Fibroblast of the conjunctiva (primary cell): ENCODE measurements around the gene HADH.
"Not testable (repeated sequence)": the region's sequence is repeated elsewhere in the genome, so short reads cannot be mapped to it uniquely, and the experiment has no call there.

ENCODE experiments used
- DNase-seq: peaks from one replicate; pipeline ENCODE4 v3.0.0-alpha.2; 2010; ENCODE audit warnings: low read depth

HADH gene

DNA sequence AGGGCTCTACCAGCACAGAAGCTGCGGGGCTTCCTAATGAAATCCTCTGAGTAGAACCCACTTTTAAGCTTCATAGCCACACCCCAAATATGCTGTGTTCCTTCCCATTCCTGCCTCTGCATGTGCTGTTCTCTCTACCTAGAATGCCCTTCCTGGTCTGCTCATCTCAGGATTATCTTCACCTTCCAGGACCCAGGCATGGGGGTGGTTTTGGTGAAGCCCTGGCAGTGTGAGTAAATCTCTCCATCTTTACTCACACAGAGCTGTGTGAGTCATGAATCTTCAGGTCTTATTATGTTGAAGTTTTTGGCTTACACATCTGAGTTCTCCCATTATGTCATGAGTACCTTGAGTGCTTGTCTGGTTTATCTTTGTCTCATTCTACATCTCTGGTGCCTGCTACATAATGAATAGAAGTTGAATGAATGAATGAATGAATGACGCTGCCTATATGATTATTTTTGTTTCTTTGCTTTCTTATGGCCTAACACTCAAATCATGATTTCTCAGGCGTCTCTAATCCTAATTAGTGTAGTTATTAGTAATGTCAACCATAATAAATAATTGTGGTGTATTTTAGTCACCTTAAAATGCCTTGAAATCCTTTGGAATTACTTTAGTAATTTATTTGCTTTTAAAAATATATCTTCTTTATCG lies 41.9 kb downstream of the HADH start:
- DNase-seq, result no peak

DNA sequence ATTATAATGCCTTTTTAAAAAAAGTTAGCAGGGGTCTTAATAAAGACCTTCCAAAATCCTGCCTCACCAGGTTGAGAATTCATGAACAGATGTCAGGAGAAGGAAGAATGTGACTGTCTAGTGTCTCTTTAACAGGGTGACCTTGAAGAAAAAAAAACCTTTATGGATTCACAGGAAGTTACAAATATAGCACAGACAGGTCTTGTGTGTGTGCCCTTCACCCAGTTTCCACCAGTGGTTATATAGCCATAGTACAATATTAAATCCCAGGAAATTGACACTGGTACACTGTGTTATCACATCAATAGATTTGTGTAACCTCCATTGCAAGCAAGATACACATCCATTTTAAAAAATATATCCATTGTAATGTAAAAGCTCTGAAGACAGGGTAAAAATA lies 43.7 kb downstream of the HADH start:
- no peak for DNase-seq

DNA sequence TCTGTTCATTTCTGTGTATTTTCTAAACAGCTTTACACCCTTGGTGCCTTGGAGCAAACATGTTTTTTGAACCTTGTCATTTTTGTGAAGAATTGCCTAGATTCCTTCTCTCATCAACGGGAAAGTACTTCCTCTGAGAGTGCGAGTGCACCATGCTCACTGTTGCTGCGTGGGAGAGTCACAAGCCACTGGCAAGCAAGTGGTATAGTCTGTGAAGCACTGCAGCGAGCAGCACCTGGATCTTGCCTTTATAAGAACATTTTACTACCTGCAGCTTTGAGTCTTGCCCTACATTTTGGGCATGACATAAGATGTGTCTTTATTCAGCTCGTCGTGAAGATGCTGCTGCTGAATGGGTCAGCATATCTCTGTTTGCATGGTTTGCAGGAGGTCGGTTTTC lies 44.9 kb downstream of the HADH start:
- DNase-seq, result no peak

DNA sequence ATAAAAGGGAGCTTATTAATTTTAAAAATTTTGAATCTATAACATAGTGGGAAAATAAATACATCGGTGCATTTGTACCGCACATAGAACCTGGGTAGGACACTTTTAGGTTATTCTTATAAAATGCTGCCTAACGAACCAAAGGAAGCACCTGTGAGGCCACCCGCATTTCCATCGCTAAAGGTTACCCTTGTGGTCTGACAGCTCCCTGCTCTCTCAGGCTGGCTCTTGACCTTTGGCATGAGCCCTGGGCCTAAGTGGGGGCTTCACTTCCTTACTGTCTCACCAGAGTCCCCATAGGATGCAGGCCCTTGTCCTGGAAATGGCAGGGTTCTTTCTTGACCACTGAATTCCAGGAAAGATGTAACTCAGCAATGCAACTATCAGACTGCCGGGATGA lies 46.0 kb downstream of the HADH start:
- no peak for DNase-seq

DNA sequence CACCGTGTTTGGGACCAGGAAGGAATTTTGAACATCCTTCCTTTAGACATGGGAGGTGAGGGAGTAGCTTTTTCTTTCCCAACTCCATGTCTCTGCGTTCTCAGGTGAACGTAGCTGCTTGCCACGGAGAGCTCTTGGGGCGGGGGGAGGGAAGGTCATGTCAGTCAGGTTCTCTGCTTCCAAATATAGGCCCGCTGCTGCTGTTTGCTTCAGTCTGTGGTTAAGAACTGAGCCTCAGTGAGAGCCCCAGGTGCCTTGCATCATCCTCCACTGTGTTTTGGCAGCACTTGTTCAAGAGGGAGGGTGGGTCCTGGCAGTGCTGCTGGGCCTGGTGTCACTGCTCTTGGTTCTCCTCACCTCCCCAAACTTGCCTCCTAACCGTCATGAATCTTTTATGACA lies 46.5 kb downstream of the HADH start:
- DNase-seq, result no peak

DNA sequence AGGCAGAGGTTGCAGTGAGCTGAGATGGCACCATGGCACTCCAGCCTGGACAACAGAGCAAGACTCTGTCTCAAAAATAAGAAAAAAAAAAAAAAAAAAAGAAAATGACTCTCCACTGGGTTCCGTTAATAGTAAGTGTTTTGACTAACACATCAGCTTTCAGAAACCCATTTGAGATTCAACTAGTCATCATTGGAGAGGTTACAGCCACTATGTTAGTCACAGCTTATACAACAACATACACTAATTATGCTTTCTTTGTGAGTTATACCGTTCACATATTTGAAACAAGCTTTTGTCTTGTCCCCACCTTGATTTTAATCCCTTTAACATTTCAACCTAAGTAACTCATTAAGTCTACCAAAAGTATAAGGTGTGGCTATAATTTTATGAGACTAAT lies 48.2 kb downstream of the HADH start:
- DNase-seq, result no peak

DNA sequence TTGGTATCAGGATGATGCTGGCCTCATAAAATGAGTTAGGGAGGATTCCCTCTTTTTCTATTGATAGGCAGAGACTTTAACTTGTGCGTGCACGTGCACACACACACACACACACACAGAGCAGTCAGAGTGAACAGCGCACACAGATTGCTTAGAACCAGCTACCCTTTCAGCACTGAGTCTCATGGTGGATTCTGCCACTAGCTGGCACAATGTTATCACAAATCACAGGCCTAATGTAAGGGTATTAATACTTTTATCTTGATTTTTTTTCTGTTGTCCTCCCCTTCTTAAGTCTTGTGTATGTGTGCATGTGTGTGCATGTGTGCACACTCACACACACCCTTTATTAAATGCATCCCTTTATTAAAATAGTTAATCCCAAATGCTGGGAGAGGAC lies 53.2 kb downstream of the HADH start:
- no peak for DNase-seq

DNA sequence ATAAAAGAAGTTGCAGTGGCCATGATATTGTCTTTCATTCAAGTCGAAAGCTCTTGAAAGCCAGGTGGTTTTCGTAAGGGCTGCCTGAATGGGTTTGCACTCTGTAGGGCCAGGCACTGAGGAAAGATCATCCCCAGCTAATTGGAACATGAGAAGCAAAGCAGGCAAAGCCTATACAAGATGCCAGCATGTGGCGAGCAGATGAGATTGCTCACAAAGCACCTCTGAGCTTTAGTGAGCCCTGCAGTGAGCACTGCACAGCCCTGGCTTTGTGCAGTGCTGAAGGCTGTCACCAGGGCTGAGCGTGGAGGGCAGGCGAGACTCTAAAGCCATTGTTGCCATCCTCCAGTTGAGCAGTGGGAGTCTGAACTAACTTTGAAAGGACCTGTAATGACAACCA lies 53.8 kb downstream of the HADH start:
- DNase-seq, result no peak

DNA sequence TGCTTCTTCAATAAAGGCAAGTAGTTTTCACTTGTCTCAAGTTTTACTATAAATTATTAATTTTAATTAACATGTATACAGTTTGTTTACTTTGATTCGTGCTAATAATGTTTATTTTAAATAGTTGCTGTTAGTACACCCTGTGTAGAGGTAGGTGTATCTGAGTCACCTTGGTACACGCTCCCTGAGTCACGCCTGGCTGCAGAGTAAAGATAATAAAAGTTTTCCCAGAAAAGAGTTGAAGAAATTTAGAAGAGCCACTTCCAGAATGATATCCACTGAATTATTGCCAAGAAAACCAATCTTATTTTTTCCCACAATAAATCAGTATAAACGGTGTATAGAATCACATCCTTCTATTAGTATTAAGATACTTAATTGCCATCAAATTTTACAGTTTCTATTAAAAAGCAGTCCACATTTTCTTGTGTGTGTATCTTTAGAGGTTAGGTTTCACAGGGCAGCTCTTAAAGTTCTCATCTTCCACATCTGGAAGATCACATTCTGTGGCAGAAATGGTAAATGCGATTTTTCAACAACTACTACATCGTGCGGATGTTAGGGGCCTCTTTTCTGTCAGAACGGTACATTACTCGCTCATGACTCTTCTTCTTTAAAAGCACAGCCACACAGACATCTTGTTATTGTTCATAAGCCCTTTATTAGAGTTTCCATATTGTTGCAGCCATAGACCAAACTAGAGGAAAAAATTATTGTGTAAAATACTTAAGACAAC lies 55.4 kb downstream of the HADH start:
- no peak for DNase-seq

DNA sequence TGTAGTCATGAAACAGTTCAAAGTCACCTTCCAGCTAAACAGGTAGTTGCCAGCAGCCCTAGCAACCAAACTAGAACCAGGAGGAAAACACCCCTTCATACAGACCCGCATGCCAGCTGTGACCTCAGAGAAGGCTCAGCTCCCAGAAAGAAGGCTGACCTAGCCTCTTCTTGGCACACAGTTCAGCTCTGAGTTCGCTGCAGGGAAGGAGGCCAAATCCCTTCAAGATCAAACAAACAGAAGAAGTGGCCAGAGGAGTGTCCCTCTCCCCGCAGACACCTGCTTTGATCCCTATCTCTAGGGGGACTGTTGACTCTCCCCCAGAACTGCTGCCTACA lies 56.0 kb downstream of the HADH start:
- peak; percentile 14 for DNase-seq

DNA sequence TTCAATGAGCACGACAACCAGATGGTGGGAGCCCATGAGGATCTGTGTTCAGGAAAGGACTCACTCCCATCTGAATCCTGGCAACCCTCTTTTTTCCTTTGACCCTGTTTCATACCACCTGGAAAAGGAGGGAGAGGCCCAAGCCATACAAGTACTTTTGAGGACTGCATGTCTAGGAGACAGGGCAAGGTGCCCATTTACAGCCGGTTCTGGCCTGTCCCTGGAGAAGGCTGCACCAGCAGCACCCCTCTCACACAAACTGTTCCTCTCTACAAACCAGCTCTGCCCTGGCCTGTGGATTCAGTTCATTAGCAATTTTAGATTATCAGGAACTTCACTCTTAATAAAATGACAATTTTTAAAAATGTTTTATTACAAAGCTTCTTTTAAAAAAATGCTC lies 57.5 kb downstream of the HADH start:
- DNase-seq, result no peak

DNA sequence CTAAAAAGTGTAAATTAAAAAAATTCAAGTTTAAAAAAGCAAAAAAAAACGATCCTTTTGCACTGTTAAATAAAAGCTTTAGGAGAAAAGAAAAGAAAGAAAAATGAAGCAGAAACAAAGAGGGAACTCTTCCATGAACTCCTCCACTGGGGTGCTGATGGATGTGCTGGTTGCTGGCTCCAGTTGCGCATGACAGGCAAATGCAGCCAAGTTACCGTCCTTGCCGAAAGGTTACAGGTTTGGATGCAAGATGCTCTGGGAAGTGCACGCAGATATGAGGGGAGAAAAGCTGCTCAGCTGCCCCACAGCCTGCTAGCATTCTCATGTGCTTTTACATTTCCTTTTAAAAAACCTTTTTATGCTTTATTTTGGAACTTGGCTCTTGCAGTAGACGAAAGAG lies 58.5 kb downstream of the HADH start:
- DNase-seq, result no peak

DNA sequence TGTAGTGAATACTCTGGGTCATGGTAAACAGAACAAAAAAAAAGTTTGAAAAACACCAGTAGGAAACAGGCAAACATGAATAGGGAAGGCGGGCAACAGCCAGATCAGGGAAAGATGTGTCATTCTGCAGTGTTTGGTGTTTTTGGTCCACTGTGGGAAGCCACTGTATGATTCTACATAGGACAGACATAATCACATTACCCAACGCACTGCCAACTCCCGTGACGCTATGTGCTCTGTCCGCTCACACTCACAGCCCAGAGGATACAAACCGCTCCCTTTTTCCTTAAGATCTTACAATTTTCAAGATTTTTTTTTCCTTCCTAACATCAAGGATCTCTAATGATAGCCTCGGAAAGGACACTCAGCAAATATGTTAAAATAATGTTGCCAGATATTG lies 59.3 kb downstream of the HADH start:
- no peak for DNase-seq

DNA sequence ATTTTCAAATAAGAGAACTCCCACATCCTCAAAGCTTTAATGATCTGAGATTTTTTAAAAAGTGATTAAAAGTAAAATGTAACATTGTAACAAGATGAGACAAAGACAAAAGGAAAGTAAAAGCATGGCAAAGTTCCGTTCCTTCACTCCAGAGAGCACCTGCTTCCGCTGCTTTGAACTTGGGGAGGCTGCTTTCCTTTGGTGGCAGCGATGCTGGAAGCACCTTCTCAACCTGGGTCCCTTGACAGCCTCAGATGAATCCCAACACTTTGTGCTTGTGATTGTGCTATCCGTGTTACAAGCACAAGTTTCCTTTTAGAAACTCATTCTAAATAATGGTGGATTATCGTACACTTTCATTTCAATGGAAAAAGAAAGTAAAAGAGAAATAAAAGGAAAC lies 59.7 kb downstream of the HADH start:
- DNase-seq, result no peak

DNA sequence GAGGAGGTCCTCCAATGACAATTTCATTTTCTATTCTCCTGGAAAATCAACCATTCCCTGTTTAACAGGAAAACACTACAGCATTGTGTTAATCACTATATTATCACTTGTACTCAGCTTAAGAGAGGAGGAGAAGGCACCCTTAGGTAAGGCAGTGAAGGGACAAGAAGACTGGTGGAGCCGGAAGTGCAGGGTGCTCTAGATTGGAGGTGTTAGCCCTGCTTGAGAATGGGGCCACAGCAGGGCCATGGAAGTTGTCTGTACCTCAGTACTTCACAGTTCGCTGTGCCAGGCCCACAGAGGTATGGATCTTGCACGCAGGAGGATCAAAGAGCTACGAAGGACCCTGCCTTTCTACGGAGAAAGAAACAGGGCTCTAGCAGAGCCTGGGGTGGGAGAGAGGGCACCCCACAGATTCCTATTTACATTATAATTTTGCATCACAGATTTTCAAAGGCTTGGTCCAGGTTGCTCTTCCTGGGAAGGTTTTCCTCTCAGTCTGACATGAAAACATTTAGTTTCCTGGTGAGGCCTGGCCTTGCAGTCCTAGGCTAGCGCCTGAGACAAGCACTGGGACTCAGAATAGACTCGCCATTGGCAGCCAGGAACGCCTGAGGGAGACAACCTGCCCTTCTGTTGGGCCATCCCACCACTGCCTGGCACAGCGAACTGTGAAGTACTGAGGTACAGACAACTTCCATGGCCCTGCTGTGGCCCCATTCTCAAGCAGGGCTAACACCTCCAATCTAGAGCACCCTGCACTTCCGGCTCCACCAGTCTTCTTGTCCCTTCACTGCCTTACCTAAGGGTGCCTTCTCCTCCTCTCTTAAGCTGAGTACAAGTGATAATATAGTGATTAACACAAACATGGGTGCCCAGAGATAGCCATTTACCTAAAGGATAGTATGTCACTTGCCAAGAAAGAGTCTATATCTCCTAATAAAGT lies 60.8 kb downstream of the HADH start:
- not testable (repeated sequence) for DNase-seq

DNA sequence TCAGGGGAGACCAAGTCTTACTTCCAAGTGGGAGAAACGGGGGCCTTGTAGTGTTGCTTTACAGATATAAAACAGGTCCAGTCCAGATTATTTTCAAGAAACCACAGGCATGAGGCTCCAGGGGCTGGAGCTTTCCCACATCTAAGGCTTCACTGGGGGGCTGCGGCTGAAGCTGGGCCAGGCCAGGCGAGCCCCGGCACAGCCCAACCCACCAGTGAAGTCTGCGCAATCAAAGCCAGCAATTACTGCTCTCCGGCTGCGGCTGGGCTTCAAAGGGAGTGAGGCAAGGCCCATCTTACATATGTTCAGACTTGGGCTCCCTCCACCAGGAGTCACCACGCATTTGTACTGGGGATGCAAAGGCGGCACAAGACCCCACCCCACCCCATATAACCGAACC lies 61.7 kb downstream of the HADH start:
- no peak for DNase-seq

DNA sequence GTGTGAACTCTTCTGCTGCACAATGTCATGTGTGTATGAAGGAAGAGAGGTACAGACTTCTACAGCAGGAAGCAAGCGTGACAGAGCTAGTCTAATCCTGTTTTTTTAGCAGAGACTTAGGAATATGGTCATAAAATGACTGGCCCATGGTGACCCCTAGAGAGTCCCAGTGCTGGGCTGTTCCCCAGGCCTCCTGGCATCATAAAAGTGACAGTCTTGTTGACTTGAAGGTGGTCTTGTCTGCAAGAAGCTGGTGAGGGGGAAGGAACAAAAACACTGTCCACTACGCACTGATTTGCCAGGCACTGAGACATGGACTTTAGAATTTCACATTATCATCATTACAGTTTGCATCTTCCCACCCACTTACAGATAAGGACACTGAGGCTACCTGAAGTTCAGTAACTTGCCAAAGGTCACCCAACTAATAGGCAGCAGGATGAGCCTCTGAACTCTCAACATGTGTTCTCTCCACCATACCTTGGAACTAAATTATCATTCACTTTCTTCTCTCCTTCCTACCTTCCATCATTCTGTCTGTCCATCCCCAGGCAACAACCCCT lies 63.0 kb downstream of the HADH start:
- no peak for DNase-seq

DNA sequence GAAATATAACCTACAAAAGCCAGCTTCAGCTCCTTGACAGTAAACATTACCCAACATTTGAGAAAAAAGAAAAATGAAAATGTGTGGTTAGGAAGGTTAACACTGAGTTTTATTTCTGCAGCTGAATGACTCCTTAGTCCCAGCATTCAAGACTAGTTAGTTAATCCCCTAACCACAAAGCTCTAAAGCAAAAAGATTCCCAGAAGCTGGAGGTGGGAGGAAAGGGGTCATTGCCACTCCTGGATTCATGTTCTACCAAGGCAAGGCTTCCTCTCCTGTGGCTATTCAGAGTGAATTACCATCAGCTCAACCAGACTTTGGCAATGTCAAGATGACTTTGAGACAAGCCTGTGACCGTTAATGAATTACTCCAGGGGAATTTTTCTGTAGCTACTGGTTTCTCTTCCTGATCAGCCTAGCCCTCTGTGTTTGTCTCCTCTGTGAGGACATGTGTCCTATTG lies 63.6 kb downstream of the HADH start:
- no peak for DNase-seq

DNA sequence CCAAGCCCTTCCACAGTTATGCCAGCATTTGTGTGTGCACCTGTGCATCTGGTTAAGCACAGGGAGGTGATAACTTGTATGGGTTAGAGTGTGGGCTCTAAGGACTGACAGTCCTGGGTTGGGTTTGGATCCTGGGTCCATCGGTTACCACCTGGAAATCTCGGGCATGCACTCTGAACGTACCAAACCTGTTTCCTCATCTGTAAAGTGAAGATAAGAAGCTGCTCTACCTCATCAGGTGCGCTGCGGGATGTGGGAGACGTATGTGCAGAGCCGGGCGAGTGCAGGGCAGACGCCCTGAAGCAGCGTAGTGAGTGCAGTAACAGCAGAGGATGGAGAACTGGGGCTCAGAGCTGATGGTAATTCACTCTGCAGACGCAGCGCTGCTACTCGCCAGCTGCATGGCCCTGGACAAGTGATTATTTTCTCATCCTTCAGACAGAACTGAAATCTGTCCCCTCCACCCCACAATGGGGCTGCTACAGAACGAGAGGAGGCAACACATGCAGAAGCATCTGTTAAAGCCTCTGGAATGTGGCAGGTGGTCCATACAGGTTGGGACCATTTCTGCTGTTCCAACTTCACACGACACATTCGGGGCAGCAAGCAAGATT lies 64.4 kb downstream of the HADH start:
- DNase-seq, result no peak

DNA sequence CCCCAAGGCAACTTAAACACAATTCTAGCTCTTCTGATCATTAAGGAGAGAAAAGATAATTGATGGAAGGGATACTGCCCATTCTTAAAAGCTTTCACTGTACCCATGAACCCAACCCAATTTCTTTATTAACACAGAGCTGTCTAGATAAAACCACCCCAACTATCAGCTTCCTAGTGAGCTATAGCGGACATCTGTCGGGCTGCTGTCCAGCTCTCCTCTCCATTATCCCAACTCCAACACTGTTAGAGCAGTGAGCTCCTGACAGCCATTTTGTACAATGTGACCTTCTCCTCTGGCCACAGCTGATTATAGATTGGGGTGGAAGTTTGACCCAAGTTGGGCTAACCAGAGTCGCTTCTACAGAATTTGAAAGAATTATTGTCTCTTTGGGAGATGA lies 66.1 kb downstream of the HADH start:
- no peak for DNase-seq

DNA sequence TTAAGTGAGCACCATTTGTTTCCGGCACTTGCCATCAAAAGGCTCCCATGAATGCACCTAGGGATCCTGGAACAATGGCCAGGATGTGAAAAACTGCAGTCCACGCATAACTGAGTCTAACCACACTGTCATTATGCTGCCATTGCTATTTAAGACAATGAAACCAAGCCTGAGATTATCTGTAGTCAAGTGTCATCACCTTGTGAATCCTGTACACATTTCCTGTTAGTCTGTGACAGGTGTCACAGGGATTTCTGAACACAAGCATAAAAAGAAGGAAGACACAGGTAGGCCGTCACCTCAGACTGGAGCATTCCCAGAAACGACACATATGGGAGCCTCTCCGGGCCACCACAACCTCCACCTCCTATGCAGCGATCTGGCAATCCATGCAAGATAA lies 66.7 kb downstream of the HADH start:
- DNase-seq, result no peak
